Middle frontal gyrus (tissue), 1 donor: ENCODE results near the gene GJB3.
"Not testable (repeated sequence)": the region's sequence is repeated elsewhere in the genome, so short reads cannot be mapped to it uniquely, and the experiment has no call there.

Source experiments
- DNase-seq: peaks from one replicate; pipeline ENCODE4 v3.0.0-alpha.2; 2015; ENCODE audit warnings: low spot score; ENCODE audit errors: extremely low spot score

The GJB3 gene

GRCh38 chr1:34785231-34785874 is 4.3 kb downstream of the GJB3 start:
- DNase-seq = no peak

DNA sequence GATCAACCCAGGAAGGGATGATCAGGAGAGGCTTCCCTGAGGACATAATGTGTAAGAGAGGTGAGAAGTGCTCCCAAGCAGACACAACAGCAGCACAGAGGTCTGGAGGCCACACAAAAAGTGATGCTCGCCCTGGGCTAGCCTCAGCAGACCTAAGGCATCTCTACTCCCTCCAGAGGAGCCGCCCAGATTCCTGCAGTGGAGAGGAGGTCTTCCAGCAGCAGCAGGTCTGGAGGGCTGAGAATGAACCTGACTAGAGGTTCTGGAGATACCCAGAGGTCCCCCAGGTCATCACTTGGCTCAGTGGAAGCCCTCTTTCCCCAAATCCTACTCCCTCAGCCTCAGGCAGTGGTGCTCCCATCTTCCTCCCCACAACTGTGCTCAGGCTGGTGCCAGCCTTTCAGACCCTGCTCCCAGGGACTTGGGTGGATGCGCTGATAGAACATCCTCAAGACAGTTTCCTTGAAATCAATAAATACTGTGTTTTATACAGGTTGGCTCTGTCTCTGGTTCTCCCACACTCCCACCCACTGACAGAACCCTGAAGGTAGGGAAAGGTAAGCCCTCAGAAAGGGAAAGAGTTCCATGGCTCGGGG is 5.0 kb downstream of the GJB3 start:
- no peak for DNase-seq

- peak; percentile 66 for DNase-seq
Observed at GRCh38 chr1:34786521-34787325, 5.7 kb downstream of the GJB3 start.

DNA sequence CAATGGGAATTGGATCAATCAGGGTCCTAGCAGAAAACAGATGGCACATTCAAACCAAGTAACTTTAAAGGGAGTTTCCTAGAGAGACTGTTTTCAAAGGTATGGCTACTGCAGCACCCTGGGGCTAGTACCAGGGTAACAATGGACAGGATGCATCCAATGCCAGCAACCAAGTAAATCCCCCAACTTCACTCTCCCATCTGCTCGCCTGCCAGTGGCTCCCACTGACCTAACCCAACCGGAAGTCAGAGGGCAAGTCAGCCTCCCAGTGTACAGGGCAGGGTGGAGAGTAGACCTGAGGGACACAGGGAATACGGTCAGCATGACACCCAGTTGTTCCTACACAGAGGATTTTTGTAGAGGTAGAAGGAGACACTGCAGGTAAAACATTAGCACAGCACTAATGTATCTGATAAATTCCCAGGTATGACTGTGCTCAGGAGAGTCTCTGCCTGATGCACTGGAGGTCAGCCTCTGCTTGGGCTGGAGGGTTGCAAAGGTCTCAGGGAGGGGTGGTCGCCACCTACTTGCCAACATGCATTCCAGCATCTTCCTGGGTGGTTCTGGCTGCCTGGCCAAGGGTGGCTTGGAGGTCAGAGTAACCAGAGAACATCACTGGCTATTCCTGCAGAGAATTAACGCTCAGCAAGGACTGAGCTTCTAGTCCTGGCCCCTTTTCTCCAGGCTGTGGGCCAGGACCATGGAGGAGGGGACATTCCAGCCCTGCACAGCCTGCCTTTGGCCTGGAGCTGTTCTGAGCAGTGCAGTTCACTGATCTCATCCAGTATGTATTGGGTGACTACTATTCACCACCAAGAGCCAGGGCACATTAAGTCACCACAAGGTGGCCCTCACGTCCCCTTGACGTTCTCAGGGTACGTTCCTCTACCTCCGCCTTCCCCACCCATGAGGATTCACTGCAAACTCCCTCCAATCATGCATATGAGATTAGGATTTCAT is 6.7 kb downstream of the GJB3 start:
- DNase-seq = no peak

DNA sequence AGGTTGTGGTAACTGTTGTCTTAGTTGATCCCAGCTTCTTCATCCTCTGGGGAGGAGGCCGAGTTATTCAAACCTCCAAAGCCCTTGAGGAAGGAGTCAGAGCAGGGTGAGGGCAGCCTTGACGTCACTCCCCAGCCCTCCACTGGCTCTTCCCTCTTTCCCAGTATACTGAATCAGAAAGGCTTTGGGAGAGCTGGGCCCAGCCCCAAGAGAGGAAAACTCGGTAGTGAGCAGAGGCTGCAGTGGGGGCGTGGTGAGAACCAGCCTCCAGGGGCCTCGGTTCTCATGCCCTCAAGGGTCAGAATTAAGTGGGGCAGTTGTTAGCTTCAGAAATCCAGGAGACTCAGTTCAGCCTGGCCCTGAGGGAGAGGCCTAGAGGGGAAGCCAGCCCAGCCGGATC is 10.0 kb downstream of the GJB3 start:
- DNase-seq = no peak

- no peak for DNase-seq
Observed at GRCh38 chr1:34792424-34792823, 11.4 kb downstream of the GJB3 start.

DNA sequence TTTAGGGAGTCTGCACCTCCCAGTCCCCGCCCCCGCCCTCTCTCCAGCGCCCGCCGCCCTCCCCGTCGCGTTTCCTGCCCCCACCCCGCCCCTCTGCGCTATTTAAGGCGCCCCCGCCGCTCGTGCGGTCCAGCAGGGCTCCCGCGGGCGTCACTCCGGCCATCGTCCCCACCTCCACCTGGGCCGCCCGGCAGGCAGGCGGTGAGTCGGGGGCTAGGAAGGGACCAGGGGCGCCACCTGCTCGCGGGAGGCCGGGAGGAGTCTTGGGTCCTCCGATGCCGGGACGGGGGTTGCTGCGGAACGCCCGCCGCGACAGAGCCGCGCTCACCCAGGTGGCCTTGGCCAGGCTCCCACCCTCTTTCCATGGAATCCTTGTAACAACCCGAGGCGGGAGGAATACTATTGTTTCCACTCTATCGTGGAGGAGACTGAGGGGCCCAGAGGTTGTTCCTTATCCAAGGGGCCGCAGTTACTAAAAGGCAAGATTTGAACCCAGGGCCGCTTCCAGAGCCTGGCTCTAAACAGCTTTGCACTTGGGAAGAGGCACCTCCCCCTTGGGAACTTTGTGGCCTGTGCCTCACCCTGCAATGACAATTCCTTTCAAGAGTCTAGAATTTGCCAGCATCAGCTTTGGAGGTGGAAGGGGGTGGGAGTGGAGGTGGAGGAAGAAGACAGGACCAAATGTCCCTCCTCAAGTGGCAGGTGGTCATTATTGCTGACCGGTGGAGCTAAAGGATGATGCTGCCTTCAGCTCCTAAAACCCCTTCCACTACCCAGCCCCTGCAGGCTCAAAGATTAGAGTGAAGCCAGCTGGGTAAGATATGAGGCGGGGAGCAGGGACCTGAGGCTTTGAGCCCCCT is 12.1 kb downstream of the GJB3 start, which contains the start of gene GJA4:
GJA4 (plus strand) TSS at position 132 of the 860 bp plus-strand sequence. CDS start 1,215 bp downstream, outside the sequence.
- DNase-seq = no peak

DNA sequence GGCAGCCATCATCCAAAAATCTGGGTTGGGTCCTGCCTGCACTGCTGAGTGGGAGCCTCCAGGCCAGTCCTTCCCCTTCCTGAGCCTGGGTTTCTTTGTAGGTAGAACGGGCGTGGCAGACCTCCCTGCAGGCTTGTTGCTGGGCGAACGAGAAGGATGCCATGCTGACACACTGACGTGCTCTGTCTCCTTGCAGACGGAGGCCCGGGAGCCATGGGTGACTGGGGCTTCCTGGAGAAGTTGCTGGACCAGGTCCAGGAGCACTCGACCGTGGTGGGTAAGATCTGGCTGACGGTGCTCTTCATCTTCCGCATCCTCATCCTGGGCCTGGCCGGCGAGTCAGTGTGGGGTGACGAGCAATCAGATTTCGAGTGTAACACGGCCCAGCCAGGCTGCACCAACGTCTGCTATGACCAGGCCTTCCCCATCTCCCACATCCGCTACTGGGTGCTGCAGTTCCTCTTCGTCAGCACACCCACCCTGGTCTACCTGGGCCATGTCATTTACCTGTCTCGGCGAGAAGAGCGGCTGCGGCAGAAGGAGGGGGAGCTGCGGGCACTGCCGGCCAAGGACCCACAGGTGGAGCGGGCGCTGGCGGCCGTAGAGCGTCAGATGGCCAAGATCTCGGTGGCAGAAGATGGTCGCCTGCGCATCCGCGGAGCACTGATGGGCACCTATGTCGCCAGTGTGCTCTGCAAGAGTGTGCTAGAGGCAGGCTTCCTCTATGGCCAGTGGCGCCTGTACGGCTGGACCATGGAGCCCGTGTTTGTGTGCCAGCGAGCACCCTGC is 13.2 kb downstream of the GJB3 start:
- DNase-seq = no peak

- no peak for DNase-seq
Observed at GRCh38 chr1:34794790-34795180, 13.8 kb downstream of the GJB3 start.

- no peak for DNase-seq
Observed at GRCh38 chr1:34795916-34796315, 14.9 kb downstream of the GJB3 start.

- no peak for DNase-seq
Observed at GRCh38 chr1:34796990-34797389, 16.0 kb downstream of the GJB3 start.

GRCh38 chr1:34800214-34800613 is 19.2 kb downstream of the GJB3 start:
- DNase-seq = no peak

GRCh38 chr1:34803770-34804169 is 22.8 kb downstream of the GJB3 start:
- DNase-seq = no peak

DNA sequence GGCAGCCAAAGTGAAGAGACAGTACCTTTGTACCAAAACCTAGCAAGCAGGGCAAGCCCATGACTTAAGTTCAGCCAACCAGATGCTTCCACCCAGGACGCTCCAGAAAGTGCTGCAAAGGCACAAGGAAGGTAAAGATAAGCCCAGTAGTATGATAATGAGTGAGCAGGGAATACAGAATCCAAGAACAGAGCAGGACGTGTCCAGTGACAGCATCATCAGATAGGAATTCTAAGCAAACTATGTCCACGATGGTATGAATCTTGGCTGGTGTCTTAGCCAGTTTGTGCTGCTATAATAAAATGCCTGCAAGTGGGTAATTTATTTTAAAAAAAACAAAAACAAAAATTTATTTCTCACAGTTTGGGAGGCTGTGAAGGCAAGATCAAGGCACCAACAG is 25.4 kb downstream of the GJB3 start:
- DNase-seq = no peak

- DNase-seq = no peak
Observed at GRCh38 chr1:34808051-34808810, 27.2 kb downstream of the GJB3 start.

GRCh38 chr1:34810781-34811180 is 29.8 kb downstream of the GJB3 start:
- not testable (repeated sequence) for DNase-seq

DNA sequence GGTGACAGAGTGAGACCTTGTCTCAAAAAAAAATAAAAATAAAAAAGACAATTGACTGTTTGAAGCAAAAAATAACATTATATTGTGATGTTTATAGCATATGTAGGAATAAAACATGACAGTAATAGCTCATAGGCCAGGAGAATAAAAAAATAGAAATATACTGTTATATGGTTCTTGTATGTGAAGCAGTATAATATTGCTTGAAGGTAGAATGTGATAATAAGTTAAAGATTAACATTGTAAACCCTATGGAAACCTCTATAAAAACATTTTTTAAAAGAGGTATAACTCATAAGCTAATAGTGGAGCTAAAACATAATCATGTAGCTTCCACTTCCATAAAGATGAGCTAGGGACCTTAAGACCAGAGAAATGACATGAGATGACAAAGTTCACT is 35.3 kb downstream of the GJB3 start:
- DNase-seq = no peak

- no peak for DNase-seq
Observed at GRCh38 chr1:34816778-34817177, 35.8 kb downstream of the GJB3 start.

DNA sequence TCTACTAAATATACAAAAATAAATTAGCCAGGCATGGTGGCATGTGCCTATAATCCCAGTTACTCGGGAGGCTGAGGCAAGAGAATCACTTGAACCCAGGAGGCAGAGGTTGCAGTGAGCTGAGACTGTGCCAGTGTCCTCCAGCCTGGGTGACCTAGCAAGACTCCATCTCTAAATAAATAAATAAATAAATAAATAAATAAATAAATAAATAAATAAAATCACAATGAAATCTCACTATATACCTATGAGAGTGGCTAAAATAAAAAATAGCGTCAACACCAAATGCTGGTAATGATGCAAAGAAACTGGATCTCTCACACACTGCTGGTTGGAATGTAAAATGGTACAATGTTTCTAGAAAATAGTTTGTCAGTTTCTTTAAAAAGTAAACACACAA is 37.8 kb downstream of the GJB3 start:
- DNase-seq = not testable (repeated sequence)
